Measurements from ENCODE around the gene TSPEAR.

DNA sequence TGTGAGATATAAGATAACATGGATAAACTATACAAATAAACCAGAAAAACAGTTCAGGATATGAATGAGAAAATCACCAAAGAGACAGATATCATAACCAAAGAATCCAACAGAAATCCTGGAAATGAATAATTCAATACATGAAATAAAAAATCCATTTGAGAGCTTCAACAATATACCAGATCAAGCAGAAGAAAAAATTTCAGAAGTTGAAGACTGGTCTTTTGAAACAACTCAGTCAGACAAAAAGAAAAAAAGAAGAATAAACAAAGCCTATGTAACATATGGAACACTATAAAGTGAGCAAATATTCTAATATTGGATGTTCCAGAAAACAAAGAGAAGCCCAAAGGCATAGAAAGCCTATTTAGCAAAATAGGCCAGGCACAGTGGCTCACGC is 39.5 kb downstream of the TSPEAR start:
- TF ChIP-seq CTCF (IDR thresholded peaks at IDR 0.05; ENCODE audit: insufficient read depth, low read length, poor library complexity, severe bottlenecking) (no peak), EZH2phosphoT487 (conservative IDR thresholded peaks at IDR 0.05; ENCODE audit: low read length) (no peak)

All from SU-DHL-6 (cell line).